Thoracic aorta (tissue), 2 donors: ENCODE measurements around the gene PALD1. TPM values are rescaled to one million over a fixed set of nuclear protein-coding genes. Genes with fewer than 3 reads are reported as not detected.
A peak's percentile ranks its signal among the peaks of the same experiment; 100 is the strongest.

Experiments
- ATAC-seq: fragments of 150-250 bp; one replicate; pipeline ENCODE4 v1.8.0; 2017; ENCODE audit warnings: low read depth; ENCODE audit not compliant: insufficient number of reproducible peaks, low FRiP score
- DNase-seq: peaks from one replicate; pipeline ENCODE4 v3.0.0-alpha.2; 2020; ENCODE audit warnings: low spot score
- H3K27ac ChIP-seq, 2 donors: fragments of 200-600 bp; sonication (generic); 1 replicate in 1 of 2; 2 replicates in 1 of 2; pipeline ENCODE4 v1.5.1; 2016; ENCODE audit warnings: mild to moderate bottlenecking in 2 of 2, moderate library complexity in 2 of 2
- H3K27me3 ChIP-seq: fragments of 200-600 bp; sonication (generic); replicated peaks from 2 replicates; pipeline ENCODE4 v1.6.0; 2016; ENCODE audit warnings: mild to moderate bottlenecking; ENCODE audit not compliant: insufficient read depth
- H3K36me3 ChIP-seq: fragments of 200-600 bp; sonication (generic); one replicate; pipeline ENCODE4 v1.5.1; 2016
- H3K4me1 ChIP-seq, 2 donors: fragments of 200-600 bp; sonication (generic); 1 replicate in 1 of 2; 2 replicates in 1 of 2; pipeline versions ENCODE4 v1.5.1 to v1.6.0; 2016; ENCODE audit warnings: low read depth in 2 of 2, mild to moderate bottlenecking in 1 of 2; ENCODE audit not compliant: control insufficient read depth in 1 of 2
- H3K4me3 ChIP-seq: fragments of 200-600 bp; sonication (generic); 2 replicates; pipeline ENCODE4 v1.5.1; 2016; ENCODE audit warnings: mild to moderate bottlenecking
- H3K9me3 ChIP-seq: fragments of 200-600 bp; sonication (generic); 2 replicates; pipeline ENCODE4 v1.5.1; 2016
- CTCF ChIP-seq: fragments of 200-600 bp; sonication (generic); IDR thresholded peaks from one replicate; pipeline ENCODE4 v1.5.1; 2019; ENCODE audit warnings: antibody characterized with exemption
- total RNA-seq, 2 donors: library from RNA; depleted of rRNA; stranded (reverse); fragments of >200 nt; gene quantifications; one replicate each; pipeline versions ENCODE4 v1.1.0 to v1.2.3, GENCODE V29; 2016

PALD1 gene
- total RNA-seq, 2 donors from 2014 or later = 19.5 to 19.7 TPM

GRCh38 chr10:70602665-70603448, 124.3 kb downstream of the PALD1 start, which contains the start of gene PRF1:
Gene PRF1, minus strand, starts transcription at chr10:70602741. Its CDS starts 1,839 bp downstream, at chr10:70600902.
- no peak for TF ChIP-seq CTCF
- Histone ChIP-seq H3K4me1 (no peaks in the 10 kb centered on the region), H3K4me3 (peak within 1 kb of the TSS; percentile 42), H3K27ac (no peak within 1 kb of the TSS), H3K36me3 (no peaks in the 10 kb centered on the region), H3K9me3 (no peaks in the 10 kb centered on the region), H3K27me3 (no peaks in the 10 kb centered on the region)
- DNase-seq = no peak
- no peak for ATAC-seq

GRCh38 chr10:70603449-70603801, 124.9 kb downstream of the PALD1 start:
- no peak for TF ChIP-seq CTCF
- no peak overlapping the region for H3K27ac ChIP-seq
- H3K9me3 ChIP-seq = no peaks in the 10 kb centered on the region
- H3K27me3 ChIP-seq = no peaks in the 10 kb centered on the region
- ATAC-seq (no peak), DNase-seq (no peak)
- no peak overlapping the region for H3K4me3 ChIP-seq
- no peaks in the 10 kb centered on the region for H3K4me1 ChIP-seq
- no peaks in the 10 kb centered on the region for H3K36me3 ChIP-seq

GRCh38 chr10:70604106-70604505, 125.5 kb downstream of the PALD1 start:
- Histone ChIP-seq H3K4me3 (no peak overlapping the region), H3K36me3 (no peaks in the 10 kb centered on the region), H3K27me3 (no peaks in the 10 kb centered on the region), H3K9me3 (no peaks in the 10 kb centered on the region), H3K4me1 (no peaks in the 10 kb centered on the region), H3K27ac (no peak overlapping the region)
- ATAC-seq (no peak), DNase-seq (no peak)
- TF ChIP-seq CTCF = no peak

- no peak overlapping the region for H3K27ac ChIP-seq
- TF ChIP-seq CTCF = no peak
These were observed 126.6 kb downstream of the PALD1 start for GRCh38 chr10:70605161-70605560.

GRCh38 chr10:70607936-70608335, 129.4 kb downstream of the PALD1 start:
- Histone ChIP-seq H3K27me3 (no peaks in the 10 kb centered on the region), H3K27ac (no peak overlapping the region), H3K4me3 (no peak overlapping the region), H3K4me1 (no peaks in the 10 kb centered on the region), H3K36me3 (no peaks in the 10 kb centered on the region), H3K9me3 (no peaks in the 10 kb centered on the region)
- ATAC-seq (no peak), DNase-seq (no peak)
- no peak for TF ChIP-seq CTCF

More at GRCh38 chr10:70605161-70605560, 126.6 kb downstream of the PALD1 start:
- Histone ChIP-seq H3K27me3 (no peaks in the 10 kb centered on the region), H3K4me3 (no peak overlapping the region), H3K4me1 (no peaks in the 10 kb centered on the region), H3K36me3 (no peaks in the 10 kb centered on the region), H3K9me3 (no peaks in the 10 kb centered on the region)
- ATAC-seq (no peak), DNase-seq (no peak)
